Dedifferentiated amniotic fluid mesenchymal stem cell (primary cell): ENCODE data around the gene MALRD1.

Experiments
- DNase-seq: peaks from one replicate; pipeline ENCODE4 v3.0.0-alpha.2; 2016; ENCODE audit errors: extremely low spot score

The MALRD1 gene

GRCh38 chr10:19782430-19783089, 734.0 kb downstream of the MALRD1 start:
- DNase-seq, result no peak

- no peak for DNase-seq
These were observed 735.1 kb downstream of the MALRD1 start for GRCh38 chr10:19783721-19784120.
